Mesenchymal stem cell (in vitro differentiated cells and primary cell): ENCODE results near the gene ANKRD36C. TPM values are rescaled to one million over a fixed set of nuclear protein-coding genes. Genes with fewer than 3 reads are reported as not detected.
"Not testable (repeated sequence)": the region's sequence is repeated elsewhere in the genome, so short reads cannot be mapped to it uniquely, and the experiment has no call there.

ENCODE experiments used
- DNase-seq: peaks from one replicate; pipeline ENCODE4 v3.0.0-alpha.2; 2013
- H2AFZ ChIP-seq: one replicate; pipeline ENCODE4 v1.6.1; 2013; ENCODE audit warnings: low read depth, mild to moderate bottlenecking, control low read depth, inconsistent platforms, low read length, moderate library complexity
- H2AK5ac ChIP-seq: 2 replicates; pipeline ENCODE4 v1.6.1; 2013; ENCODE audit warnings: low read length, moderate library complexity, mild to moderate bottlenecking, inconsistent platforms; ENCODE audit not compliant: severe bottlenecking
- H2BK120ac ChIP-seq: one replicate; pipeline ENCODE4 v1.6.1; 2013; ENCODE audit warnings: low read depth, mild to moderate bottlenecking, inconsistent platforms, low read length, moderate library complexity
- H2BK12ac ChIP-seq, 2 experiments: one replicate each; pipeline ENCODE4 v1.6.1; 2013; ENCODE audit warnings: inconsistent platforms in 2 of 2, low read length in 2 of 2, mild to moderate bottlenecking in 2 of 2, moderate library complexity in 2 of 2, control low read depth in 1 of 2
- H2BK15ac ChIP-seq: one replicate; pipeline ENCODE4 v1.6.1; 2013; ENCODE audit warnings: mild to moderate bottlenecking, low read depth, inconsistent platforms; ENCODE audit not compliant: poor library complexity, severe bottlenecking
- H2BK5ac ChIP-seq: 2 replicates; pipeline ENCODE4 v1.6.1; 2013; ENCODE audit warnings: low read depth, mild to moderate bottlenecking, low read length, control low read depth, inconsistent platforms; ENCODE audit not compliant: poor library complexity, severe bottlenecking
- H3K14ac ChIP-seq, 2 experiments: one replicate each; pipeline ENCODE4 v1.6.1; 2013; ENCODE audit warnings: inconsistent platforms in 2 of 2, low read length in 2 of 2, control low read depth in 1 of 2, mild to moderate bottlenecking in 1 of 2, moderate library complexity in 1 of 2
- H3K18ac ChIP-seq, 2 experiments: one replicate each; pipeline ENCODE4 v1.6.1; 2013; ENCODE audit warnings: inconsistent platforms in 2 of 2, low read length in 2 of 2, control low read depth in 1 of 2, low read depth in 1 of 2, mild to moderate bottlenecking in 1 of 2
- H3K23ac ChIP-seq, 2 experiments: one replicate each; pipeline ENCODE4 v1.6.1; 2013; ENCODE audit warnings: inconsistent platforms in 2 of 2, low read length in 2 of 2, mild to moderate bottlenecking in 2 of 2, moderate library complexity in 2 of 2, control low read depth in 1 of 2
- H3K27ac ChIP-seq: 2 replicates; pipeline ENCODE4 v1.5.1; 2013; ENCODE audit warnings: mild to moderate bottlenecking, moderate library complexity, low read length, control low read depth, inconsistent platforms; ENCODE audit not compliant: poor library complexity, severe bottlenecking
- H3K27me3 ChIP-seq, 2 experiments: 2 replicates each; pipeline versions ENCODE4 v1.6.1 to v1.7.0; 2013; ENCODE audit warnings: low read length in 2 of 2, mild to moderate bottlenecking in 2 of 2, moderate library complexity in 2 of 2, control low read depth in 1 of 2, inconsistent platforms in 1 of 2; ENCODE audit not compliant: control insufficient read depth in 1 of 2, insufficient read depth in 1 of 2
- H3K36me3 ChIP-seq, 2 experiments: 2 replicates each; pipeline versions ENCODE4 v1.6.1 to v1.7.0; 2013; ENCODE audit warnings: low read length in 2 of 2, control low read depth in 1 of 2, inconsistent platforms in 1 of 2, low read depth in 1 of 2, mild to moderate bottlenecking in 1 of 2; ENCODE audit not compliant: insufficient read depth in 2 of 2, control insufficient read depth in 1 of 2
- H3K4ac ChIP-seq, 2 experiments: one replicate each; pipeline ENCODE4 v1.6.1; 2013; ENCODE audit warnings: inconsistent platforms in 2 of 2, low read length in 2 of 2, mild to moderate bottlenecking in 2 of 2, moderate library complexity in 2 of 2, control low read depth in 1 of 2, low read depth in 1 of 2
- H3K4me1 ChIP-seq: 2 replicates; pipeline ENCODE4 v1.6.1; 2013; ENCODE audit warnings: low read depth, low read length, control low read depth; ENCODE audit not compliant: control insufficient read depth, insufficient read depth
- H3K4me2 ChIP-seq: 2 replicates; pipeline ENCODE4 v1.6.1; 2013; ENCODE audit warnings: low read length, mild to moderate bottlenecking, inconsistent platforms; ENCODE audit not compliant: poor library complexity, severe bottlenecking
- H3K4me3 ChIP-seq, 2 experiments: 2 replicates each; pipeline versions ENCODE4 v1.5.1 to v1.7.0; 2013; ENCODE audit warnings: low read length in 2 of 2, mild to moderate bottlenecking in 2 of 2, control low read depth in 1 of 2, low read depth in 1 of 2; ENCODE audit not compliant: insufficient read depth in 1 of 2
- H3K79me1 ChIP-seq: replicated peaks from 2 replicates; pipeline ENCODE4 v1.6.1; 2013; ENCODE audit warnings: mild to moderate bottlenecking, control low read depth, low read length, inconsistent platforms; ENCODE audit not compliant: poor library complexity, severe bottlenecking
- H3K9ac ChIP-seq: 2 replicates; pipeline ENCODE4 v1.7.0; 2013; ENCODE audit warnings: mild to moderate bottlenecking, low read length, moderate library complexity
- H3K9me3 ChIP-seq: 2 replicates; pipeline ENCODE4 v1.7.0; 2013; ENCODE audit warnings: mild to moderate bottlenecking, low read length; ENCODE audit not compliant: control insufficient read depth
- H4K8ac ChIP-seq: one replicate; pipeline ENCODE4 v1.6.1; 2013; ENCODE audit warnings: inconsistent platforms, mild to moderate bottlenecking, low read length, moderate library complexity
- H4K91ac ChIP-seq: one replicate; pipeline ENCODE4 v1.6.1; 2013; ENCODE audit warnings: mild to moderate bottlenecking, low read length, inconsistent platforms
- WGBS: methylation state at CpG from one replicate; pipeline ENCODE4 v1.1.7; 2013; ENCODE audit warnings: mixed read lengths; 5-methylcytosine and 5-hydroxymethylcytosine counted together
- polyA plus RNA-seq, 2 experiments: library from polyadenylated mRNA; stranded (reverse); fragments of 200-250 nt; gene quantifications; one replicate each; pipeline ENCODE4 v1.2.3, GENCODE V29; 2013

ANKRD36C gene
- polyA plus RNA-seq (2013, experiment 1 of 2), result 3.0 TPM
- polyA plus RNA-seq (2013, experiment 2 of 2), result 2.8 TPM

DNA sequence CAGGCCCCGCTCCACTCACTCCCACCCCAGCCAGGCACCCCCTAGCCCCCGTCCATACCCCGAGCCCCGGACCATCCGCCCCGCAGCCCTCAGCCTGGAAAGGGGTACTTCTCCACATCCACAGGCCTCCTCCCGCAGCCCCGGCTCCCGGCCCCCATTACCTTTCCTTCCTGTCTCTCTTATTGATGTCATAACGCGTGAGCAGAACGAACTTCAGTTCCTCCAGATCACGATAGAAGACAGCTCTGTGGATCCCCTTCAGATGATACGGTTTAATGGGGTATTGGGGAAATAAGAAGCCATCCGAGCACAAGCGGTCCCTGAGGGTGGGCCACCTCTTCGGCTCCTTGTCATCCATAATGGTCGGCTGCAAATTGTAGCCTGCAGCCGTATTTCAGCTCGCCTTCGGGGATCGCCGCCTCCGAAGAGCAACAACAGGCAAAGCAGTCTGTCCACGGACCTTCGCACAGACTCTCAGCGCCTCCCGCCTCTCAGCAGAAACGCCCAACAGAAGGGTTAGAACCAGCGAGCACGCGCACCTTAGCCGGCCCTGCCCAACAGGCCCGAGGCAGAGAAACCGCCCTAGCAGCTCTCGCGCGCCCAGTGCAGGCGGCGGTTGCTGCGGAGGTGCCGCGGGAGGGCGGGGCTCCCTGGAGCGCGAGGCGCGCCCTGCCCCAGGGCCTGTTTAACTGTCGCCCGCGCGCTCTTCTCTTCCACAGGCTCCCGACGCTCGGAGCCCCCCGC lies at the start of gene ANKRD36C:
Gene ANKRD36C, minus strand, starts transcription at position 474 of the 744 bp plus-strand sequence. Its CDS starts 116 bp downstream, at position 358.
- Histone ChIP-seq H3K18ac (peak within 1 kb of the TSS; percentile 52 to 90), H3K23ac (peak within 1 kb of the TSS in 1 of 2 experiments; percentile 69)
- under 1% methylated on average over 22 of the region's 56 CpGs for WGBS

DNA sequence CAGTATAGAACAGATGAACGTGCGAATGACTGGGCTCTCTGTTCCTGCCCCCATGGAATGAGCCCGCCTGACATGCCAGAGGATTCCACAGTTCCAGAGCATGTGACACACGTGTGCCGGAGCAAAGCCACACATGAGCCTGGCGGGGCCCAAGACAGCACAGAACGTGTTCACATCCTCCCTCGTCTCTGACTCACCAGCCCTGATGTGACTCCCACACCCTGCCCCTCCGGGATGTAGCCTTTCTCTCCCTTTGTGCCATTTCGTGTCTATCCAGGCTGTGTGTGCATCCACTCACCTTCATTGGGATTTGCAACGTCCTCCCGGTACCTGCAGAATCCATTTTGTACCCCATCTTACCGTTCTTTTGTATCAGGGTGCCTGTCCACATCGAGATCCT lies 43.9 kb upstream of the ANKRD36C start:
- not testable (repeated sequence) for DNase-seq, H3K4me2 ChIP-seq, H4K91ac ChIP-seq, H3K9ac ChIP-seq, H3K9me3 ChIP-seq, H3K14ac ChIP-seq, H3K27me3 ChIP-seq, H3K18ac ChIP-seq, H2BK5ac ChIP-seq, H2BK12ac ChIP-seq, H4K8ac ChIP-seq, H2BK15ac ChIP-seq, H3K36me3 ChIP-seq, H3K4me1 ChIP-seq, H3K4ac ChIP-seq, H3K4me3 ChIP-seq, H3K79me1 ChIP-seq, H2AK5ac ChIP-seq, H2BK120ac ChIP-seq, H2AFZ ChIP-seq, H3K27ac ChIP-seq, H3K23ac ChIP-seq
- no CpG with 5 or more reads among the region's 14 CpGs for WGBS

More for the DNA sequence above, at the start of gene ANKRD36C:
- not testable (repeated sequence) for H3K27me3 ChIP-seq, H2BK120ac ChIP-seq, H3K9me3 ChIP-seq, H2AK5ac ChIP-seq, H3K36me3 ChIP-seq, H3K4me1 ChIP-seq, H3K79me1 ChIP-seq, H2BK15ac ChIP-seq, H2BK5ac ChIP-seq
- DNase-seq, result peak; percentile 55
- Histone ChIP-seq H4K8ac (peak within 1 kb of the TSS; percentile 59), H4K91ac (peak within 1 kb of the TSS; percentile 70), H3K27ac (peak within 1 kb of the TSS; percentile 66), H2BK12ac (peak within 1 kb of the TSS in 1 of 2 experiments; percentile 25), H3K4me2 (peak within 1 kb of the TSS; percentile 92), H3K4me3 (peak within 1 kb of the TSS; percentile 68 to 88), H3K9ac (peak within 1 kb of the TSS; percentile 90), H3K14ac (peak within 1 kb of the TSS in 1 of 2 experiments; percentile 96), H2AFZ (peak within 1 kb of the TSS; percentile 92), H3K4ac (peak within 1 kb of the TSS; percentile 66 to 82)

DNA sequence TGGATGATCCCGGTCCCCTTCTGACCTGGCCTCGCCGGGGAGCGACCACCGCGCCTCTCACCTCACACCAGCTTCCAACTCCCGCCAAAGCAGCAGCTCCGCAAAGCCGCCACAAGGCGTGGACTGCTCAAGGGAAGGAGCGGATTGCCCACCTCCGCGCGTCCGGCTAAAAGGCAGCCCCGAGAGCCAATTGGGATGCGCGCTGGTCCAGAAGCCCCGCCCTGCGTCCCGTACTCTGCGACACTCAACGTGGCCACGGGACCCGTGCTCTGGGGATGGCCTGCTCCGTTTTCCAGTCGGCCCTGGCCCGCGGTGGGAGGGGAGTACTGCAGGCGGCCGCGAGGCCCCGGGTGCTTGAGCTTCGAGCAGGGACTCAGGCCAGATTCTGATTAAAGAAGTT lies 43.2 kb upstream of the ANKRD36C start, which contains the start of gene GPAT2:
Gene GPAT2, minus strand, starts transcription at position 125 of the 400 bp plus-strand sequence. CDS start 2,557 bp downstream, outside the sequence.
- no CpG with 5 or more reads among the region's 34 CpGs for WGBS

GRCh38 chr2:96033997-96034396 lies 42.4 kb upstream of the ANKRD36C start:
- not testable (repeated sequence) for H3K4me2 ChIP-seq, H2BK15ac ChIP-seq, H2AFZ ChIP-seq, H4K91ac ChIP-seq, H3K4me3 ChIP-seq, H3K36me3 ChIP-seq, H2BK5ac ChIP-seq, DNase-seq, H2BK120ac ChIP-seq, H3K4me1 ChIP-seq, H3K18ac ChIP-seq, H3K79me1 ChIP-seq, H2BK12ac ChIP-seq, H3K23ac ChIP-seq, H4K8ac ChIP-seq, H3K27ac ChIP-seq, H3K14ac ChIP-seq, H3K4ac ChIP-seq, H2AK5ac ChIP-seq, H3K9me3 ChIP-seq, H3K27me3 ChIP-seq, H3K9ac ChIP-seq
- WGBS, result no CpG with 5 or more reads among the region's 9 CpGs

More for the DNA sequence above, 43.2 kb upstream of the ANKRD36C start, which contains the start of gene GPAT2:
- H2BK12ac ChIP-seq, H3K23ac ChIP-seq, H3K18ac ChIP-seq, H2BK5ac ChIP-seq, H3K79me1 ChIP-seq, DNase-seq, H3K14ac ChIP-seq, H3K4me2 ChIP-seq, H2BK15ac ChIP-seq, H4K8ac ChIP-seq, H3K4me3 ChIP-seq, H3K4me1 ChIP-seq, H3K36me3 ChIP-seq, H2AK5ac ChIP-seq, H4K91ac ChIP-seq, H3K27me3 ChIP-seq, H2AFZ ChIP-seq, H3K4ac ChIP-seq, H3K9ac ChIP-seq, H3K27ac ChIP-seq, H3K9me3 ChIP-seq, H2BK120ac ChIP-seq: not testable (repeated sequence)
